Measurements from ENCODE around the gene ANXA7. TPM values are rescaled to one million over a fixed set of nuclear protein-coding genes. Genes with fewer than 3 reads are reported as not detected.
"Not testable (repeated sequence)": the region's sequence is repeated elsewhere in the genome, so short reads cannot be mapped to it uniquely, and the experiment has no call there.

Gene ANXA7
- total RNA-seq, 4 donors from 2014 or later, result 12.3 to 110 (median 64.1) TPM

DNA sequence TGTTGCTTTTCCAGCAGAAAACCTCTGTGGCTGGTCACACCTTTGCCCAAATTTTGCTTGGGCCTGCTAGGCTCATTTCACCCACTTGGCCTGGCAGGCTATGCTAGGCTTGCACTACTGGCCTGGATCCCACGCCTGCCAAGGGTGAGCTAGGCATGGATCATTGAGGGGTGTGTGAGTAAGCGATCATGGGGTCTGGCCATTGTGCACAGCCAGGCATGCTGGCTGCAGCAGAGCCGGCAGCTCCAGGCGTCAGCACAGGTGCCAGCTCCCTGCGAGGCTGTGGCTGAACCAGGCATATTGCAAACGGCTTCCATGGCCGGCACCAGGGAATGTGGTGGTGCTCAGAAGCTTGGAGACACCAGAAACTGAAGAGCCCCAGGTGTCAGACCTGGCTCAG, 74.4 kb downstream of the ANXA7 start:
- WGBS, 2 donors (ENCODE audit: low coverage in 1 of 2), result 92% methylated on average over 7 of the region's 7 CpGs; no CpG with 5 or more reads in 1 of the 2 donors
- in situ Hi-C loops (cut with MboI; ENCODE audit: low pct_ligation_motif_present in 1 of 4, low pct_unique_long_range_greater_than_20kb in 1 of 4, low sequenced_read_pairs in 3 of 4), result no loop called here
- TF ChIP-seq POLR2A (IDR thresholded peaks at IDR 0.05) (no peak), EP300 (IDR thresholded peaks at IDR 0.05; ENCODE audit: low read depth) (no peak)

DNA sequence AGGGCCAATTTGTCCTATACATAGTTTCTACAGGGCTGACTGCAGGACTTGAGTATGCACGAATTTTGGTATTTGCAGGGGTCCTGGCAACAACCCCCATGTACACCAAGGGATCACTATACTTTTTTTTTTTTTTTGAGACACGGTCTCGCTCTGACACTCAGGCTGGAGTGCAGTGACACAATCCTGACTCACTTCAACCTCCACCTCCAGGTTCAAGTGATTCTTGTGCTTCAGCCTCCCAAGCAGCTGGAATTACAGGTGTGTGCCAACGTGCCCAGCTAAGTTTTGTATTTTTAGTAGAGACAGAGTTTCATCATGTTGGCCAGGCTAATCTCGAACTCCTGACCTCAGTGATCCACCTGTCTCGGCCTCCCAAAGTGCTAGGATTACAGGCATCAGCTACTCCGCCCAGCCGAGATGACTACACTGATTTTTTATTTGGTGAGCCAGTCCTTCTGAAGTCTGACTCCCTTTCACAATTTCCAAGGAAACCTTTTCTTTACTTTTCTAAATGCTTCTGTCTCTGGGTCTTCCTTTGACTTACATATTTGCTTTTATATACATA, 75.0 kb downstream of the ANXA7 start:
- intact Hi-C loops (cut with DNase I; ENCODE audit: low total_unique reads), result no loop called here
- Histone ChIP-seq H3K4me1 (no peaks in the 10 kb centered on the region), H3K4me3 (no peak overlapping the region), H3K27me3 (no peaks in the 10 kb centered on the region), H3K27ac (no peak overlapping the region), H3K9me3 (no peaks in the 10 kb centered on the region), H3K36me3 (no peaks in the 10 kb centered on the region)
- WGBS, 2 donors (ENCODE audit: low coverage in 1 of 2), result 92 to 93% methylated on average over 4 to 8 of the region's 8 CpGs
- TF ChIP-seq EP300 (IDR thresholded peaks at IDR 0.05; ENCODE audit: low read depth) (no peak), POLR2A (IDR thresholded peaks at IDR 0.05) (no peak)
- in situ Hi-C loops (cut with MboI; ENCODE audit: low pct_ligation_motif_present in 1 of 4, low pct_unique_long_range_greater_than_20kb in 1 of 4, low sequenced_read_pairs in 3 of 4), result no loop called here
- no peak for DNase-seq

More for the DNA sequence above, 74.4 kb downstream of the ANXA7 start:
- H3K4me1 ChIP-seq, result no peaks in the 10 kb centered on the region
- H3K36me3 ChIP-seq, result no peaks in the 10 kb centered on the region
- H3K27me3 ChIP-seq, result no peaks in the 10 kb centered on the region
- no peak overlapping the region for H3K27ac ChIP-seq
- DNase-seq, result no peak
- no peaks in the 10 kb centered on the region for H3K9me3 ChIP-seq
- intact Hi-C loops (cut with DNase I; ENCODE audit: low total_unique reads), result no loop called here
- H3K4me3 ChIP-seq, result no peak overlapping the region

DNA sequence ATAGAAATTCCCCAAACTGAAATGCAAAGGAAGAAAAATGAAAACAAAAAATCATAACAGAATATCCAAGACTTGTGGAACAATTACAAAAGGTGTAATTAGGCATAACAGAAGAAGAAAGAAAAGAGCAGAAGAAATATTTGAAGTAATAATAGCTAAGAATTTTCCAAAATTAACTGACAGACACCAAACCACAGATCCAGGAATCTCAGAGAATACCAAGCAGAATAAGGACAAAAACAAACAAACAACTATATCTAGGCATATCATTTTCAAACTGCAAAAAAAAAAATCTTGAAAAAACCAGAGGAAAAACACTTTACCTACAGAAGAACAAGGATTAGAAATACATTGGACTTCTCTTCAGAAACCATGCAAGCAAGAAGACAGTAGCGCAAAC, 80.7 kb downstream of the ANXA7 start:
- in situ Hi-C loops (cut with MboI; ENCODE audit: low pct_ligation_motif_present in 1 of 4, low pct_unique_long_range_greater_than_20kb in 1 of 4, low sequenced_read_pairs in 3 of 4) (no loop called here), intact Hi-C loops (cut with DNase I; ENCODE audit: low total_unique reads) (no loop called here)
- Histone ChIP-seq H3K4me3 (no peak overlapping the region), H3K36me3 (no peaks in the 10 kb centered on the region), H3K9me3 (no peaks in the 10 kb centered on the region), H3K4me1 (no peaks in the 10 kb centered on the region), H3K27ac (no peak overlapping the region), H3K27me3 (no peaks in the 10 kb centered on the region)
- TF ChIP-seq EP300 (IDR thresholded peaks at IDR 0.05; ENCODE audit: low read depth), result no peak
- TF ChIP-seq POLR2A (IDR thresholded peaks at IDR 0.05), result no peak
- no peak for TF ChIP-seq POLR2AphosphoS5 (IDR thresholded peaks at IDR 0.05)
- TF ChIP-seq, protein P1, sequence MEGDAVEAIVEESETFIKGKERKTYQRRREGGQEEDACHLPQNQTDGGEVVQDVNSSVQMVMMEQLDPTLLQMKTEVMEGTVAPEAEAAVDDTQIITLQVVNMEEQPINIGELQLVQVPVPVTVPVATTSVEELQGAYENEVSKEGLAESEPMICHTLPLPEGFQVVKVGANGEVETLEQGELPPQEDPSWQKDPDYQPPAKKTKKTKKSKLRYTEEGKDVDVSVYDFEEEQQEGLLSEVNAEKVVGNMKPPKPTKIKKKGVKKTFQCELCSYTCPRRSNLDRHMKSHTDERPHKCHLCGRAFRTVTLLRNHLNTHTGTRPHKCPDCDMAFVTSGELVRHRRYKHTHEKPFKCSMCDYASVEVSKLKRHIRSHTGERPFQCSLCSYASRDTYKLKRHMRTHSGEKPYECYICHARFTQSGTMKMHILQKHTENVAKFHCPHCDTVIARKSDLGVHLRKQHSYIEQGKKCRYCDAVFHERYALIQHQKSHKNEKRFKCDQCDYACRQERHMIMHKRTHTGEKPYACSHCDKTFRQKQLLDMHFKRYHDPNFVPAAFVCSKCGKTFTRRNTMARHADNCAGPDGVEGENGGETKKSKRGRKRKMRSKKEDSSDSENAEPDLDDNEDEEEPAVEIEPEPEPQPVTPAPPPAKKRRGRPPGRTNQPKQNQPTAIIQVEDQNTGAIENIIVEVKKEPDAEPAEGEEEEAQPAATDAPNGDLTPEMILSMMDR (IDR thresholded peaks at IDR 0.05), result no peak
- no peak for DNase-seq
- 92 to 94% methylated on average over 1 of the region's 1 CpG for WGBS, 2 donors (ENCODE audit: low coverage in 1 of 2)

DNA sequence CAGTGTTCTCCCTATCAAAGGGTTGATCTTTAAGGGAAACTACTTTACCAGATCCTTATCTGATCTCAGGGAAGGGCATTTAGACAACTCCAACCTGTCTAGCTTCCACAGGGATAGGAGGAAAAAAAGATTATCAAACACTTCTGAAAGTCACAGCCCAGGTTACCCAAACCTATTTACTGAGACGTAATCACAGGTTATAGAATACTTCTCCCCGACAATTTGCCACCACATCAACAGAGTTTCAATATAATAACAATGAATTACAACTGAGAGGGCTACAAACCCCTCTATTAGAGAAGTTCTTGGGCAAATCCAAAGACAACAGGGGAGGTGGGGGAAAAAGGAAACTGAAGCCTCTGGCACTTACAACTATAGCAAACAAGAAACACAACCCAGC, 81.5 kb downstream of the ANXA7 start:
- no peaks in the 10 kb centered on the region for H3K36me3 ChIP-seq
- H3K27ac ChIP-seq, result no peak overlapping the region
- no peaks in the 10 kb centered on the region for H3K4me1 ChIP-seq
- TF ChIP-seq EP300 (IDR thresholded peaks at IDR 0.05; ENCODE audit: low read depth) (no peak), POLR2AphosphoS5 (IDR thresholded peaks at IDR 0.05) (no peak)
- WGBS, 2 donors (ENCODE audit: low coverage in 1 of 2), result 80 to 100% methylated on average over 2 of the region's 2 CpGs
- in situ Hi-C loops (cut with MboI; ENCODE audit: low pct_ligation_motif_present in 1 of 4, low pct_unique_long_range_greater_than_20kb in 1 of 4, low sequenced_read_pairs in 3 of 4) (no loop called here), intact Hi-C loops (cut with DNase I; ENCODE audit: low total_unique reads) (no loop called here)
- no peak for DNase-seq
- H3K27me3 ChIP-seq, result no peaks in the 10 kb centered on the region
- no peaks in the 10 kb centered on the region for H3K9me3 ChIP-seq
- H3K4me3 ChIP-seq, result no peak overlapping the region

DNA sequence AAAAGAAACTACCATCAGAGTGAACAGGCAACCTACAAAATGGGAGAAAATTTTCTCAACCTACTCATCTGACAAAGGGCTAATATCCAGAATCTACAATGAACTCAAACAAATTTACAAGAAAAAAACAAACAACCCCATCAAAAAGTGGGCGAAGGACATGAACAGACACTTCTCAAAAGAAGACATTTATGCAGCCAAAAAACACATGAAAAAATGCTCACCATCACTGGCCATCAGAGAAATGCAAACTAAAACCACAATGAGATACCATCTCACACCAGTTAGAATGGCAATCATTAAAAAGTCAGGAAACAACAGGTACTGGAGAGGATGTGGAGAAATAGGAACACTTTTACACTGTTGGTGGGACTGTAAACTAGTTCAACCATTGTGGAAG, 85.3 kb downstream of the ANXA7 start:
- in situ Hi-C loops (cut with MboI; ENCODE audit: low pct_ligation_motif_present in 1 of 4, low pct_unique_long_range_greater_than_20kb in 1 of 4, low sequenced_read_pairs in 3 of 4); DNase-seq; intact Hi-C loops (cut with DNase I; ENCODE audit: low total_unique reads); H3K36me3 ChIP-seq; H3K27me3 ChIP-seq; H3K4me3 ChIP-seq; H3K9me3 ChIP-seq; H3K27ac ChIP-seq; H3K4me1 ChIP-seq: not testable (repeated sequence)
- no CpG with 5 or more reads among the region's 1 CpG for WGBS, 2 donors (ENCODE audit: low coverage in 1 of 2)

DNA sequence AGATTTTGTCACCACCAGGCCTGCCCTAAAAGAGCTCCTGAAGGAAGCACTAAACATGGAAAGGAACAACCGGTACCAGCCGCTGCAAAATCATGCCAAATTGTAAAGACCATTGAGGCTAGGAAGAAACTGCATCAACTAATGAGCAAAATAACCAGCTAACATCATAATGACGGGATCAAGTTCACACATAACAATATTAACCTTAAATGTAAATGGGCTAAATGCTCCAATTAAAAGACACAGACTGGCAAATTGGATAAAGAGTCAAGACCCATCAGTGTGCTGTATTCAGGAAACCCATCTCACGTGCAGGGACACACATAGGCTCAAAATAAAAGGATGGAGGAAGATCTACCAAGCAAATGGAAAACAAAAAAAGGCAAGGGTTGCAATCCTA, 88.6 kb downstream of the ANXA7 start:
- H3K4me3 ChIP-seq; DNase-seq; H3K4me1 ChIP-seq; H3K9me3 ChIP-seq; H3K27me3 ChIP-seq; intact Hi-C loops (cut with DNase I; ENCODE audit: low total_unique reads); H3K27ac ChIP-seq; H3K36me3 ChIP-seq; in situ Hi-C loops (cut with MboI; ENCODE audit: low pct_ligation_motif_present in 1 of 4, low pct_unique_long_range_greater_than_20kb in 1 of 4, low sequenced_read_pairs in 3 of 4): not testable (repeated sequence)
- 95 to 100% methylated on average over 1 to 4 of the region's 4 CpGs for WGBS, 2 donors (ENCODE audit: low coverage in 1 of 2)

Small RNA genes within 50 kb of the gene (small RNA-seq; reads per million reads assigned to genes)
- gene RF00019, result 0 reads per million in 4 donors

Other genes with a start within 250 kb of the ANXA7 start
- 10 to 100 TPM in 3 of 4 donors, 1 to 10 TPM in 1; 6.4 to 27.0 (median 24.7) TPM for gene ECD, start 246.1 kb downstream of the ANXA7 start, total RNA-seq
- 10 to 100 TPM in 3 of 4 donors, 1 to 10 TPM in 1; 9.7 to 32.0 (median 17.3) TPM for gene FAM149B1, start 245.9 kb downstream of the ANXA7 start, total RNA-seq
- 10 to 100 TPM in 3 of 4 donors, 1 to 10 TPM in 1; 8.2 to 15.9 (median 14.6) TPM for gene DNAJC9, start 166.8 kb downstream of the ANXA7 start, total RNA-seq
- gene MRPS16, start 161.4 kb downstream of the ANXA7 start, total RNA-seq, result 10 to 100 TPM; 41.0 to 54.5 (median 46.6) TPM
- gene CFAP70, start 55.2 kb downstream of the ANXA7 start, total RNA-seq, result 1 to 10 TPM in 3 of 4 donors, under 1 TPM in 1; 0.37 to 2.7 (median 1.6) TPM
- 1 to 10 TPM; 1.4 to 2.4 (median 2.0) TPM for gene MSS51, start 19.5 kb upstream of the ANXA7 start, total RNA-seq
- 10 to 100 TPM; 20.5 to 54.5 (median 35.9) TPM for gene PPP3CB, start 82.0 kb upstream of the ANXA7 start, total RNA-seq
- 100 to 1,000 TPM; 109 to 168 (median 114) TPM for gene USP54, start 177.3 kb upstream of the ANXA7 start, total RNA-seq
- 1 to 10 TPM in 1 of 4 donors, not detected in 3; 1.1 TPM for gene MYOZ1, start 227.4 kb upstream of the ANXA7 start, total RNA-seq
- gene SYNPO2L, start 242.0 kb upstream of the ANXA7 start, total RNA-seq, result 1 to 10 TPM in 1 of 4 donors, under 1 TPM in 1, not detected in 2; 0.14 to 4.5 TPM